Liver (tissue), 3 donors: ENCODE results near the gene ACKR2.

Source experiments
- GABPA ChIP-seq, 2 donors: IDR thresholded peaks in 1 of 2; conservative IDR thresholded peaks in 1 of 2; 2 replicates each; pipeline ENCODE4 v1.6.1; 2016; ENCODE audit warnings: antibody characterized with exemption in 2 of 2, mild to moderate bottlenecking in 1 of 2, moderate library complexity in 1 of 2
- YY1 ChIP-seq: IDR thresholded peaks from 2 replicates; pipeline ENCODE4 v1.6.1; 2016; ENCODE audit warnings: antibody characterized with exemption, mild to moderate bottlenecking
- TF ChIP-seq, protein P1 (sequence below): fragments of 150-350 bp; IDR thresholded peaks from 2 replicates; pipeline ENCODE4 v1.5.1; 2017; ENCODE audit warnings: improper control_type of control experiment, low read depth, low read length; ENCODE audit not compliant: missing input control
- TF ChIP-seq, protein P2 (sequence below): IDR thresholded peaks from 2 replicates; pipeline ENCODE4 v1.6.1; 2016; ENCODE audit warnings: antibody characterized with exemption
- donor health status: healthy.
- donor health status: healthy.

DNA sequence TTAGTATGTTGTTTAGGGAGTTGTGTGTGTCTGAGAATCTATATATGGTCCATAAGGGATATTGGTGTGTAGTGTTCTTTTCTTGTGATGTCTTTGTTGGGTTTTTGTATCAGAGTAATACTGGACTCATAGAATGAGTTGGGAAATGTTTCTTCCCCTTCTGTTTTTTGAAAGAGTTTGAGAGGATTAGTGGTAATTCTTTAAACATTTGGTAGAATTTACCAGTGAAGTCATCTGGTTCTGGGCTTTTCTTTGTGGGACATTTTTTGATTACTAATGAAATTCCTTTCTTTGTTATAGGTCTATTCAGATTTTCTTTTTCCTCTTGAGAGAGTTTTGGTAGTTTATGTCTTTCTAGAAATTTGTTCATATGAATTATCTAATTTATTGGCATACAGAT is 16.9 kb downstream of the ACKR2 start:
- TF ChIP-seq, protein P1, sequence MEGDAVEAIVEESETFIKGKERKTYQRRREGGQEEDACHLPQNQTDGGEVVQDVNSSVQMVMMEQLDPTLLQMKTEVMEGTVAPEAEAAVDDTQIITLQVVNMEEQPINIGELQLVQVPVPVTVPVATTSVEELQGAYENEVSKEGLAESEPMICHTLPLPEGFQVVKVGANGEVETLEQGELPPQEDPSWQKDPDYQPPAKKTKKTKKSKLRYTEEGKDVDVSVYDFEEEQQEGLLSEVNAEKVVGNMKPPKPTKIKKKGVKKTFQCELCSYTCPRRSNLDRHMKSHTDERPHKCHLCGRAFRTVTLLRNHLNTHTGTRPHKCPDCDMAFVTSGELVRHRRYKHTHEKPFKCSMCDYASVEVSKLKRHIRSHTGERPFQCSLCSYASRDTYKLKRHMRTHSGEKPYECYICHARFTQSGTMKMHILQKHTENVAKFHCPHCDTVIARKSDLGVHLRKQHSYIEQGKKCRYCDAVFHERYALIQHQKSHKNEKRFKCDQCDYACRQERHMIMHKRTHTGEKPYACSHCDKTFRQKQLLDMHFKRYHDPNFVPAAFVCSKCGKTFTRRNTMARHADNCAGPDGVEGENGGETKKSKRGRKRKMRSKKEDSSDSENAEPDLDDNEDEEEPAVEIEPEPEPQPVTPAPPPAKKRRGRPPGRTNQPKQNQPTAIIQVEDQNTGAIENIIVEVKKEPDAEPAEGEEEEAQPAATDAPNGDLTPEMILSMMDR = no peak
- TF ChIP-seq YY1 (no peak), GABPA (IDR thresholded peaks at IDR 0.05 in 1 of 2, conservative IDR thresholded peaks at IDR 0.05 in 1 of 2) (no peak)
- TF ChIP-seq, protein P2, sequence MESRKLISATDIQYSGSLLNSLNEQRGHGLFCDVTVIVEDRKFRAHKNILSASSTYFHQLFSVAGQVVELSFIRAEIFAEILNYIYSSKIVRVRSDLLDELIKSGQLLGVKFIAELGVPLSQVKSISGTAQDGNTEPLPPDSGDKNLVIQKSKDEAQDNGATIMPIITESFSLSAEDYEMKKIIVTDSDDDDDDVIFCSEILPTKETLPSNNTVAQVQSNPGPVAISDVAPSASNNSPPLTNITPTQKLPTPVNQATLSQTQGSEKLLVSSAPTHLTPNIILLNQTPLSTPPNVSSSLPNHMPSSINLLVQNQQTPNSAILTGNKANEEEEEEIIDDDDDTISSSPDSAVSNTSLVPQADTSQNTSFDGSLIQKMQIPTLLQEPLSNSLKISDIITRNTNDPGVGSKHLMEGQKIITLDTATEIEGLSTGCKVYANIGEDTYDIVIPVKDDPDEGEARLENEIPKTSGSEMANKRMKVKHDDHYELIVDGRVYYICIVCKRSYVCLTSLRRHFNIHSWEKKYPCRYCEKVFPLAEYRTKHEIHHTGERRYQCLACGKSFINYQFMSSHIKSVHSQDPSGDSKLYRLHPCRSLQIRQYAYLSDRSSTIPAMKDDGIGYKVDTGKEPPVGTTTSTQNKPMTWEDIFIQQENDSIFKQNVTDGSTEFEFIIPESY = no peak
